Upper lobe of right lung (tissue), 1 donor: ENCODE data around the gene DNAJB6. TPM values are rescaled to one million over a fixed set of nuclear protein-coding genes. Genes with fewer than 3 reads are reported as not detected.
A peak's percentile ranks its signal among the peaks of the same experiment; 100 is the strongest.

Experiments used
- ATAC-seq: fragments of 200-7000 bp; cut with Tn5 transposase; one replicate; pipeline ENCODE4 v1.9.1; 2020; ENCODE audit warnings: mild to moderate bottlenecking, moderate library complexity
- DNase-seq: peaks from one replicate; pipeline ENCODE4 v3.0.0-alpha.2; 2020
- H3K27ac ChIP-seq: fragments of 200-600 bp; one replicate; pipeline ENCODE4 v1.8.0; 2022
- H3K27me3 ChIP-seq: fragments of 200-600 bp; one replicate; pipeline ENCODE4 v1.8.0; 2022; ENCODE audit warnings: mild to moderate bottlenecking
- H3K36me3 ChIP-seq: fragments of 200-600 bp; one replicate; pipeline ENCODE4 v1.8.0; 2022
- H3K4me1 ChIP-seq: fragments of 200-600 bp; one replicate; pipeline ENCODE4 v1.8.0; 2022
- H3K4me3 ChIP-seq: fragments of 200-600 bp; one replicate; pipeline ENCODE4 v1.8.0; 2022; ENCODE audit warnings: mild to moderate bottlenecking
- H3K9me3 ChIP-seq: fragments of 200-600 bp; one replicate; pipeline ENCODE4 v1.8.0; 2022
- CTCF ChIP-seq: fragments of 200-600 bp; IDR thresholded peaks from one replicate; pipeline ENCODE4 v1.8.0; 2022; ENCODE audit warnings: antibody characterized with exemption
- intact Hi-C: fragments of 100-400 bp; cut with DNase I; formaldehyde crosslinking; loops from one replicate; pipeline ENCODE4 v1.11.0; 2022
- total RNA-seq: library from RNA; stranded (reverse); fragmentation: NEBNext Ultra II Directional; extraction: Animal tissue kit (Norgen Biotek cat#: 25700); gene quantifications from one replicate; pipeline ENCODE4 v1.2.1, GENCODE V29; 2021
- donor health status: DM: no; HTN: yes; CAD: no; lungs with severe emphysema.

DNAJB6 gene
- total RNA-seq, 1 donor from 2014 or later, result 95.8 TPM

GRCh38 chr7:157294773-157295172 lies 42.0 kb upstream of the DNAJB6 start:
- no peak for TF ChIP-seq CTCF
- Histone ChIP-seq H3K36me3 (no peaks in the 10 kb centered on the region), H3K27ac (no peak overlapping the region), H3K27me3 (no peaks in the 10 kb centered on the region), H3K4me3 (no peak overlapping the region), H3K4me1 (no peaks in the 10 kb centered on the region), H3K9me3 (no peaks in the 10 kb centered on the region)
- ATAC-seq (no peak), DNase-seq (no peak)
- intact Hi-C loops, result no loop called here

GRCh38 chr7:157295338-157295737 lies 41.5 kb upstream of the DNAJB6 start:
- Histone ChIP-seq H3K4me3 (no peak overlapping the region), H3K27me3 (no peaks in the 10 kb centered on the region), H3K27ac (no peak overlapping the region), H3K36me3 (no peaks in the 10 kb centered on the region), H3K4me1 (no peaks in the 10 kb centered on the region), H3K9me3 (no peaks in the 10 kb centered on the region)
- intact Hi-C loops, result no loop called here
- TF ChIP-seq CTCF, result no peak
- no peak for ATAC-seq
- no peak for DNase-seq

- Histone ChIP-seq H3K27ac (no peak overlapping the region), H3K9me3 (no peaks in the 10 kb centered on the region), H3K36me3 (no peaks in the 10 kb centered on the region), H3K4me3 (no peak overlapping the region), H3K27me3 (no peaks in the 10 kb centered on the region), H3K4me1 (peaks cover 8% of the 10 kb centered on the region)
- intact Hi-C loops, result no loop called here
- no peak for DNase-seq
- ATAC-seq, result no peak
- TF ChIP-seq CTCF, result no peak
These were observed 39.6 kb upstream of the DNAJB6 start for GRCh38 chr7:157297185-157297584.

GRCh38 chr7:157299317-157299612 lies 37.5 kb upstream of the DNAJB6 start:
- no peak overlapping the region for H3K27ac ChIP-seq
- DNase-seq (no peak), ATAC-seq (no peak)
- H3K9me3 ChIP-seq, result no peaks in the 10 kb centered on the region
- H3K4me1 ChIP-seq, result peaks cover 15% of the 10 kb centered on the region
- no peak overlapping the region for H3K4me3 ChIP-seq
- intact Hi-C loops, result no loop called here
- no peaks in the 10 kb centered on the region for H3K27me3 ChIP-seq
- no peaks in the 10 kb centered on the region for H3K36me3 ChIP-seq
- no peak for TF ChIP-seq CTCF

GRCh38 chr7:157299613-157300368 lies 37.0 kb upstream of the DNAJB6 start:
- intact Hi-C loops, result no loop called here
- DNase-seq (no peak), ATAC-seq (peak; percentile 34)
- Histone ChIP-seq H3K36me3 (no peaks in the 10 kb centered on the region), H3K27me3 (no peaks in the 10 kb centered on the region), H3K4me3 (no peak overlapping the region), H3K4me1 (peaks cover 15% of the 10 kb centered on the region), H3K27ac (no peak overlapping the region), H3K9me3 (no peaks in the 10 kb centered on the region)
- no peak for TF ChIP-seq CTCF

- no peaks in the 10 kb centered on the region for H3K9me3 ChIP-seq
- H3K27ac ChIP-seq, result no peak overlapping the region
- H3K4me1 ChIP-seq, result peaks cover 15% of the 10 kb centered on the region
- intact Hi-C loops, result no loop called here
- H3K27me3 ChIP-seq, result no peaks in the 10 kb centered on the region
- ATAC-seq (no peak), DNase-seq (no peak)
- H3K4me3 ChIP-seq, result no peak overlapping the region
- TF ChIP-seq CTCF, result no peak
- H3K36me3 ChIP-seq, result no peaks in the 10 kb centered on the region
These were observed 36.4 kb upstream of the DNAJB6 start for GRCh38 chr7:157300369-157300825.
